Stimulated activated CD8-positive, alpha-beta memory T cell treated with anti-CD3 and anti-CD28 coated beads, Interleukin-15, amount 100 ng/mL, for 48 hours (primary cell): ENCODE measurements around the gene TSC22D3.

Experiments
- DNase-seq, 2 donors: peaks; one replicate each; pipeline ENCODE4 v3.0.0-alpha.2; 2020; ENCODE audit warnings: low read depth in 2 of 2

The TSC22D3 gene

GRCh38 chrX:107760304-107761077, 15.1 kb downstream of the TSC22D3 start:
- no peak for DNase-seq

- no peak for DNase-seq
These were observed 17.3 kb downstream of the TSC22D3 start for GRCh38 chrX:107758231-107758766.

GRCh38 chrX:107755721-107756120, 19.9 kb downstream of the TSC22D3 start:
- DNase-seq: no peak

GRCh38 chrX:107753187-107753586, 22.4 kb downstream of the TSC22D3 start:
- DNase-seq: no peak

GRCh38 chrX:107752714-107753113, 22.9 kb downstream of the TSC22D3 start:
- DNase-seq: no peak

GRCh38 chrX:107752043-107752442, 23.5 kb downstream of the TSC22D3 start:
- DNase-seq: no peak

- no peak for DNase-seq
These were observed 24.6 kb downstream of the TSC22D3 start for GRCh38 chrX:107750861-107751445.

GRCh38 chrX:107750263-107750662, 25.3 kb downstream of the TSC22D3 start:
- no peak for DNase-seq

GRCh38 chrX:107748506-107748905, 27.1 kb downstream of the TSC22D3 start:
- no peak for DNase-seq

- DNase-seq: no peak
These were observed 27.9 kb downstream of the TSC22D3 start for GRCh38 chrX:107747596-107748161.

GRCh38 chrX:107744868-107745267, 30.7 kb downstream of the TSC22D3 start:
- DNase-seq: no peak

GRCh38 chrX:107743995-107744394, 31.6 kb downstream of the TSC22D3 start:
- DNase-seq: no peak

GRCh38 chrX:107742700-107743191, 32.8 kb downstream of the TSC22D3 start:
- no peak for DNase-seq

GRCh38 chrX:107741404-107741790, 34.2 kb downstream of the TSC22D3 start:
- DNase-seq: no peak

GRCh38 chrX:107739541-107739940, 36.0 kb downstream of the TSC22D3 start:
- no peak for DNase-seq

GRCh38 chrX:107738768-107739167, 36.8 kb downstream of the TSC22D3 start:
- no peak for DNase-seq

- no peak for DNase-seq
These were observed 37.3 kb downstream of the TSC22D3 start for GRCh38 chrX:107738272-107738671.

- DNase-seq: no peak
These were observed 38.6 kb downstream of the TSC22D3 start for GRCh38 chrX:107736781-107737531.

- DNase-seq: no peak
These were observed 40.9 kb downstream of the TSC22D3 start for GRCh38 chrX:107734646-107735045.

- DNase-seq: no peak
These were observed 41.9 kb downstream of the TSC22D3 start for GRCh38 chrX:107733686-107734085.

- no peak for DNase-seq
These were observed 43.6 kb downstream of the TSC22D3 start for GRCh38 chrX:107731831-107732502.
